Renal cortex interstitium (tissue), 11 donors: ENCODE measurements around the gene KDM5A. TPM values are rescaled to one million over a fixed set of nuclear protein-coding genes. Genes with fewer than 3 reads are reported as not detected.
"Not testable (repeated sequence)": the region's sequence is repeated elsewhere in the genome, so short reads cannot be mapped to it uniquely, and the experiment has no call there.

Experiments used
- DNase-seq, 11 donors: peaks; one replicate each; pipeline ENCODE4 v3.0.0-alpha.2; 2013; ENCODE audit warnings: low read depth in 9 of 11, low spot score in 4 of 11; ENCODE audit errors: extremely low read depth in 1 of 11
- polyA plus RNA-seq, 3 donors: library from polyadenylated mRNA; unstranded; fragments of 120-200 nt; gene quantifications; one replicate each; pipeline ENCODE4 v1.2.1, GENCODE V29; 2013; ENCODE audit not compliant: insufficient read length in 3 of 3

The KDM5A gene
- polyA plus RNA-seq, 3 donors, result 44.6 to 50.0 (median 45.4) TPM

DNA sequence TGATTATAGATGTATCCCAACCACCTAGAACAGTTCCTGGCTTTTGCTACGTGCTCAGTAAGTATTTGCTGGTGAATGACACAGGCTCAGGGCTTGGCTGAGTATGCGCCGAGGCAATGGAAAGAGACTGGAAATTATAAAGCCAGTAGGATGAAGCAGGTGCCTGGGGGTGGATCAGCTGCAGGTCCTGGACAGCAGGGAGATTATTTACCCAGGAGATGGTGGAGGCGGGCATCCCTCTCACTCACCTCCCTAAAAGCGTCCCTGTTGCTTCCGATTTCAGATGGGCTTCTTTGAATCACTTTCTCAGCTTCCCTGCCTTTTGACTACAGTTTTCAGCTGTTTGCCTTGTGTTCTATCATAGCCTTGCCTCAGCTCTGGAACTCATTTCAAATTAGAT lies 132.9 kb downstream of the KDM5A start:
- DNase-seq, result no peak

DNA sequence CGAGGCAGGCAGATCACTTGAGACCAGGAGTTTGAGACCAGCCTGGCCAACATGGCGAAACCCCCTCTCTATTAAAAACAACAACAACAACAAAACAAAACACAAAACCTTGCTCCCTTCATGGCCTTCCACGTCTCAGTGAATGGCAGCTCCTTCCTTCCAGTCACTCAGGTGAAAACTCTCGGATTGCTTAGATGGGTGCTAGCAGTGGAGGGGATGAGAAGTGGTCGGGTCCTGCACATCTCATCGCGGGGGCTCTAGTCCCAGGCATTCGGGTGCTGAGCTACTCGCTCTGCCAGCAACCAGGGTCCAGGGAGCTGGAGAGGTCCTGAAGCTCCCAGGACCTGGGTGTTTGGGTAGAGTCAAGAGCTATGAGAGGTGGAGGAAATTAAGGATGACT lies 134.2 kb downstream of the KDM5A start:
- no peak for DNase-seq

DNA sequence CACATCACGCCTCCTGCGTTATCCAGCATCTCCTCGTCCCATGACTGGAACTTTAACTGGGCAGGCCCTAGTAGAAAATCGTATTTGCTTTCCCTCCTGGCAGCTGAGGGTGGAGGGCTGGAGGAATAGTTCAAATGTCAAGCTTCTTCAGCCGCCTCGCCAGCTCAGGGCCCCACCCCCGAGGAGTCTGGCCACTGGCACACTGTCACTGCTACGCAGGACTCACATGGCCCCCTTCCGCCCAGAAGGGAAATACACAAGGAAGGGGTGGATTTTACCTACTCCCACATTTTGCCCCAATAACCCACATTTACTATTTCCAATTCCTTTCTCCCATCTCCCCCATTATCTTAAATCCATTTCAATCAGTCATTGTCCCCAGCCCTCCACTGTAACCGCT lies 135.1 kb downstream of the KDM5A start:
- DNase-seq, result no peak

DNA sequence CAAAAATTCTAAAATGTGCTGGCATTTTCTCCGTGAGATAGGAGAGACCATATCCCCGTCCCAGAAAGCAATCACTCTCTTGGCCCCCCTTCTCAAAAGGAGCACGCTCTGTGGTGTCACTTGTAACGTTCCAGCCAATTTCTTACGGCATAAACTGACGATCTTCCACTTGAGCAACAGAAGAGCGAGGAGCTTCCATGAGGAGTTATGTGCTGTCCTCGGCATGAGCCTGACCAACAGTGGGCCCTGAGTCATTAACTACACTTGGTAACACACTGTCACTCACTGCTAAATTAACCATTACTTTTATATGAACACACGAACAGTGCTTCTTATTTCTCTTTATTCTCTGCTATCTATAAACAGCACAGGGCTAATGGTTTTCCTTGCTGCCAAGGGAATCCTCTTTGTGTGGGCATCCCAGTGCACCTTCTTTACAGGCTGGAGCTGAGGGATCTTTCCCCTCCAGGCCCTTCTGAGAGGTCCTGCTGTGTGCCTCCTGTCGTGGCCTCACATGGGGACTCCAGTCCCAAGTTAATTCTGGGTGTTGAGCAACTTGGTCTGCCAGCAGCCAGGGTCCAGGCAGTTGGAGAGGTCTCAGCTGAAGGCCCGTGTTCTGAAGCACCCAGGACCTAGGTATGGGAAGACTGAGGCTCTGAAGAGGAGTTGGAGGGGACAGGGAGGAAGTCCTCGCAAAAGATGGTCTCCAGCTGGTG lies 135.8 kb downstream of the KDM5A start:
- DNase-seq, result no peak

DNA sequence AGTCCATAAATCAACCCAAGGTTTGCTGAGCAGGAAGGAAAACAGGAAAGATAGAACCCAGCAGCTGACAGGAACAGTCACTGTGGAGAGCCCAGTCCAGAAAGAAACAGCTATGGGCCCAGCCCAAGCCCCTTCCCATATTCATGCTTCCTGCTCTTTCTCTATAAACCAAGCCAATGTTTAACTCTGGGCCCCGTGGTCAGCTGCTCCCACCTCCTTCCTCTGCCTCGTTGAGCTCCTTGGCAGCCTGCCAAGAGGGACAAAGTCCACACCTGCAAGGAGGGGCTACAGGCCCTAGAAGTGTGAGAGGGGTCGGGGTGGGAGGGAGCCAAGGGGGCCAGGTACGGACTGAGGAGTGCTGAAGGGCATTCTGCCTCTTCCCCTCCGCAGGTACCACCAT lies 136.5 kb downstream of the KDM5A start:
- peak in 10 of 11 donors; percentile 46 to 90 (median 66) for DNase-seq

DNA sequence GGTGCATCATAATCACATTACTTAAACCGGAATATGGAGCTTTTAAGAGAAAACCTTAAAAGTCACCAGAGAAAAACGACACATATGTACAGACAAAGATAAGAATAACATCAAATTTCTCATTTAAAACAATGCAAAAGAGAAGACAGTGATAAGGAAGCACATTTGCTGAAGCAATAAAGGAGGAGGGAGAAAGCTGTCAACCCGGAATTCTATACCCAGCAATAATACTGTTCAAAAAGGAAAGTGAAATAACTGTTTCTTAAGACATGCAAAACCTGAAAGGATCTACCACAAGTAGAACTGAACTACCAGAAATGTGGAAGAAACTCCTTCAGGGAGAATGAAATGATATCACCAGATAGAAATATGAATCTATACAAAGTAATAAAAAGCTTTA lies 141.8 kb downstream of the KDM5A start:
- DNase-seq, result no peak

DNA sequence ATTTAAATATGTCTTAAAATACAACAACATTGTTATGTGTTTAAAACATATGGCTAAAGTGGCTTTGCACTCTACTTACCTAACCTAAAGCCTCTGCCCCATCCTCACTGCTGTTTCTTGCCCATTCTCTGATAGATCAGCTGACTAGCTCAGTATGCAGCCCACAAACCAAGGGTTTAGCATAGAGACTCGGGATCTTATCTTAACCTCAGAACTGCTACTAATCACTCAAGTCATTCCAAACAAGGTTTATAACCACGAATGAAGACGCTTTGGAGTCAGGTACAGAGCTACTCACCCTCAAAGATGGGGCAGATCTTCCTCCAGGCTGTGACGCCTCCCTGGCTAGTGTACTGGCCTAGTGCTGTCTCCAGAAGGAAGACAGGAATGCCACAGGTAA lies 145.7 kb downstream of the KDM5A start:
- no peak for DNase-seq

DNA sequence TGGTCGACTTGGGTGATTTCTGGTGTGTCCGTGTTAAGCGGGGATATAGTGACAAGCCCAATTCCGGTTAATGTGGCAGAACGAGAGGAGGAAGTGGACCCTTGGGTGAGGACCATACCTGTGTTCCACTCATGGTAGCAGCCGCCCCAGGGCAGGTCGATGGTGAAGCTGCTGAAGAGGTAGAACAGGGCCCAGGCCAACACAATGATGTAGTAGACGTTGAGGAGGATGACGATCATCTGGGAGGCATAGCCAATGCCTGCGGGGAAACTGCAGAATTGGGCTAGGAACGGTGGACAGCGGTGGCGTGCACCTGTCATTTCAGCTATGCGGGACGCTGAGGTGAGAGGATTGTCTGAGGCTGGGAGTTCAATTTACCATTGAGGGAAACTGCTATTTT lies 146.6 kb downstream of the KDM5A start:
- no peak for DNase-seq

DNA sequence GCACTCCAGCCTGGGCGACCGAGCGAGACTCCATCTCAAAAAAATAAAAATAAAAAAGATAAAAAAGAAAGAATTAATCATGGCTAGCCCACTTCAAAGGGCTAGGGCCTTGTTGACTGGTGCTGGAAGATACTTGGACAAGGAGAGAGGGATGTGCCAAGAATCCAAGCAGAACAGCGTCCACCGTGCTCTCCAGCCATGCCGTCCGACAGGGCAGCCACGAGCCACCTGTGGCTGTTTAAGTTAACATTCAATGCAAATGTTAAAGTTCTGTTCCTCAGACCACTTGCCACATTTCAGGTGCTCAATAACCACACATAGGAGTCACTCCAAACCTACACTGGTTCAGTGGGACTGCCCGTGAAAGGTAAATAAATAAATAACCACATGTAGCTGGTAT lies 147.9 kb downstream of the KDM5A start:
- DNase-seq, result no peak

DNA sequence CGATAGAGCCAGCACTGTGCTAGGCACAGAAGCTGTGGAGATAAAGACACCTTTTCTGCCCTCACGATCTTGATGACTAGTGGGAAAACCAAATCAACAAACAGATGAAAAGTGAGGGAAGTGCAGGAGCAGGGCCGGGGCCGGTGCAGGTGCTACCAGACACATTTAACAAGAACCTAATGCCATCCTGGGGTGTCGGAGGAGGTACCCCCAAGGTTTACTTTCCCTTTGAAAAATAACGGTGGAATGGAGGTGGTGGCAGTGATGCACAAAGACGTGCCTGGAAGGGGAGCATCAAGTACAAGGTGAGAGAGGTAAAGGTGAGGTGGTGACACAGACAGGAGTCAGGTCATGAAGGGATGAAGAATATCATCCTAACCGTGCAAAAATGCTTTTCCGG lies 148.6 kb downstream of the KDM5A start:
- no peak for DNase-seq

DNA sequence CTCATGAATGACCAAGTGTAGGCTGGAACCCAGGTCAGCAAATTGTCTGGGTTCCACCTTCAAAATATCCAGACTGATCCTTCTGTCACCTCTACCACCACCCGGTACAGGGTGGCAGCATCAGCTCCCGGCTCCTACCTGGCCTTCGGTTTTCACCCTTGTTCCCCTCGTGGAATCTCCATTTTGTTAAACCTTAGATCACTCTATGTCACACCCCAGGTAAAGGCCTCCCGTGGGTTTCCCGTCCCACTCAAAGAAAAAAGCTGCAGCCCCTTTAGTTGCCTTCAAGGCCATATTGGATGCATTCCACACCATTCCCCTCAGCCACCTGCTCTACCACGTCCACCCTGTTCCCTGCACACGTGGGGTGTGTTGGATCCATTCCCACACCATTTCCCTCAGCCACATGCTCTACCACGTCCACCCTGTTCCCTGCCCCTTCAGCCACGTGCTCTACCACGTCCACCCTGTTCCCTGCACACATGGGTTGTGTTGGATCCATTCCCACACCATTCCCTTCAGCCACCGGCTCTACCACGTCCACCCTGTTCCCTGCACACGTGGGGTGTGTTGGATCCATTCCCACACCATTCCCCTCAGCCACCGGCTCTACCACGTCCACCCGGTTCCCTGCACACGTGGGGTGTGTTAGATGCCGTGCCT lies 150.3 kb downstream of the KDM5A start:
- DNase-seq, result no peak

DNA sequence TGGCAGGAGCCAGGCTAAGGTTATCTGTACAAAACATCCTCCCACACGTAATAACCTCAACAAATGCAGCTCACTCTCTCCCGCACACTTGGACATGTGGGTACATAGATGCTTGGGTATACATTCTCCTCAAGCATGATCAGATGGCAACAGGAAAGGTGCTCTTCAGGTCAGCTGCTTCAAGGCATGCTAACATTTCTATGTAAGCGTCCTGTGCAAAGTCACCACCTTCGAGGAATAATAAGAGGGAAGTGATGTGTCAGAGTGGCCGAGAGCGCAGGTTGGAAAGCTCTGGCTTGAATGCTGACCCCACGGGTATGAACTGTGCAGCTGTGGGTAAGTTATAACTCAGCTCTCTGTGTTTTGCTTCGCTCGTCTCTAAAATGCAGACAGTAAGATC lies 151.0 kb downstream of the KDM5A start:
- DNase-seq, result no peak

DNA sequence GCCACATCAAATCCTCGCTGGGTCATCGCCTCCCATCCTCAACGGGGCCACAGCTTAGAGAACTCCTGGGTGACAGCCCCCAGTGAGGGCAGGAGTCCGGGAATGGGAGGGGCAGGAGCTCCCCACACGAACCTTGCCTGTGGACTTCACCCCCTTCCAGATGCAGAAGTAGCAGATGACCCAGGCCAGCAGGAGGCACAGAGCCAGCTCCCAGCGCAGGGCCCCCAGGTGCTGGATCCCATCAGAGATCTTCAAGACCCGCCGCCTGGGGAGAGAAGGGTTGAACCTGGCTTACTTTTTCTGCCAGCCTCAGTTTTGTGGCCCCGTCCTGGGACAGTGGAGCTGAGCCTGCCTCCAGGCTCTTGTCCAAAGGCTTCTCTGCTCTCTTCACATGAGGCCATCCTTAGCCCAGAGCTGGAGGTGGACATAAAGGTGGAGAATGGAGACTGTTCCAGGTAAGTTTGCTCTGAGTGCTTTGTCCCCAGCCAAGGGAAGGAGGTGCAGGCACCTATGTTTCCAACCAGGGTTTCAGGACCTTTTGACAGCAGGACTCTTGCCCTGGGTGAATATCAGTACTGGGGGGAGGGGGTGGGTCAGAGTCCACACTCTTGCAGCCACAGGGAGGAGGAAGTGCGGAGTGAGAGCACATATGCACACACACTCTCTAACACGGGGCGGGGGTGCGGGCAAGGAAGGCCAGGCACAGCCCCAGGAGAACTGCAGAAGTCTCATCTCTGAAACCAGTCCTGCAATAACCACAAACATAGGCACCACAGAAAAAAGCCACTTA lies 151.9 kb downstream of the KDM5A start:
- no peak for DNase-seq

DNA sequence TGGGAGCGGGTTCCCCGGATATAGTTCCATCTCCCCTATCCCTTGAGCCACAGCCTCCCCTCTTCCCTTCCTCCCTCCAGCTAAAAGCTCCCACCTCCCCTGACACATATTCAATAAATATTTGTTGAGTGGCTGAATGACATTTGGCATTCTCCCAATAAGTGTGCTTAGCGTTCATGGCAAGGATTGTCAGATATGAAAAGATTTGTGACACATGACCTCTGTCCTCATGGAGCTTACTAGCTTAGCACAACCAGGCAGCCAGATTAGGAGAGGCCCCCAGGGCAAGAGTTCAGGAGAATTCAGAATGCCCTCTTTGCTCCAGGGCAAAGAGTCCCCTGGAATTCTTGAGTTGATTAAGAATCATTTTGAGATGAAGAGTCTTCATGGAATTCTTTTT lies 152.7 kb downstream of the KDM5A start:
- no peak for DNase-seq

DNA sequence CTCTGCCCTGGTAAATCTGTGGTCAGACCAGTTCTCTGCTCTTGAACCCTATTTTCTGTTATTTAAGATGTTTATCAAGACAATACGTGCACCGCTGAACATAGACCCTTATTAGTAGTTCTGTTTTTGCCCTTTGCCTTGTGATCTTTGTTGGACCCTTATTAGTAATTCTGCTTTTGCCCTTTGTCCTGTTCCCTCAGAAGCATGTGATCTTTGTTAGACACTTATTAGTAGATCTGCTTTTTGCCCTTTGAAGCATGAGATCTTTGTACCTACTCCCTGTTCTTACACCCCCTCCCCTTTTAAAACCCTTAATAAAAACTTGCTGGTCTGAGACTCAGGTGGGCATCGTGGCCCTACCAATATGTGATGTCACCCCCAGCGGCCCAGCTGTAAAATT lies 153.2 kb downstream of the KDM5A start:
- DNase-seq, result not testable (repeated sequence)

DNA sequence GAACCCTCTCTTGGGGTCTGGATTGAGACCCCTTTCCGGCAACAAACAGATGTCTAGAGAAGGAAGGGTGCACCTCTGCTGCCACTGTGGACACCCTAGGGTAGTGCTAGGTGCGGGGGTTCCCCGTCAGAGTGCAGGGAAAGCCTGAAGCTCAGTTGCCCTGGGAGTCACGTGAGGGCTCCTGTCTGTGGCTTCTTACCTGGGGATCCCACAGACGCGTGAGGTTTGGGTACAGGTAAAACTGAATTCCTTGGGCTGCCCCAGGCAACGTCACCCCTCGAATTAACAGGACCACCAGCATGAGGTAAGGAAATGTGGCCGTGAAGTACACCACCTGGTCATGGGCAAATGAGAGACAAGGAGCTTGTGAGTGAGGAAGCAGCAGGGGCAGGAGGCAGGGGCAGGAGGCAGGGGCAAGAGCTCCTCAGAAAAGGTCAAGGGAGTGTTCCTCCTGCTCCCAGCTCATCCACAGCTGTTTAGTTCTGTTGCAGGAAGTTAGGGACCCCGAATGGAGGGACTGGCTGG lies 154.2 kb downstream of the KDM5A start:
- no peak for DNase-seq

DNA sequence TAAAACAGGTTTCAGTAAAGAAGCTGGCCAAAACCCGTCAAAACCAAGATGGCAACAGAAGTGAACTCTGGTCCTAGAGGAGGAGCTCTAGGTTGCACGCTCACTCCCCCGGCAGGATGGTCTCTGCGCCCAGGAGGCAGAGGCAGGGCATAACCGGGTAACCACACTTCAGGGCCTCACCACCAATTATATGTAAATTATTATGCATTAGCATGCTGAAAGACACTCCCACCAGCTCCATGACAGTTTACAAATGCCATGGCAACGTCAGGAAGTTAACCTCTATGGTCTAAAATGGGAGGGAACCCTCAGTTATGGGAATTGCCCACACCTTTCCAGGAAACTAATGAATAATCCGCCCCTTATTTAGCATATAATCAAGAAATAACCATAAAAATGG lies 155.1 kb downstream of the KDM5A start:
- DNase-seq, result no peak

DNA sequence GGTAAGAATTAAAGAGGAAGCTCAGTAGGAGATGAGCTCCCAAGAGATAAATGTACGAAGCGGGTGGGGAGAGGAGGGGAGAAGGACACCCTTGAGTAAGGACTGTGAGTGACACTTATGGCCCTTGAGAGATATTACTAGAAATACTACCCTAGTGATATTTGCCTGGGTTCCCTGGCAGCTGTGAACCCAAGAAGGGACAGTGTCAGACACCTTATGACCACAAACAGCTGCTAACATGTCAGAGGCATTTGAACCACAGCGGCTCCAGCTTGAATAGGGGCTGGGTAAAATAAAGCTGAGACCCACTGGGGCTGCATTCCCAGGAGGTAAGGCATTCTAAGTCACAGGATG lies 155.5 kb downstream of the KDM5A start:
- no peak for DNase-seq

DNA sequence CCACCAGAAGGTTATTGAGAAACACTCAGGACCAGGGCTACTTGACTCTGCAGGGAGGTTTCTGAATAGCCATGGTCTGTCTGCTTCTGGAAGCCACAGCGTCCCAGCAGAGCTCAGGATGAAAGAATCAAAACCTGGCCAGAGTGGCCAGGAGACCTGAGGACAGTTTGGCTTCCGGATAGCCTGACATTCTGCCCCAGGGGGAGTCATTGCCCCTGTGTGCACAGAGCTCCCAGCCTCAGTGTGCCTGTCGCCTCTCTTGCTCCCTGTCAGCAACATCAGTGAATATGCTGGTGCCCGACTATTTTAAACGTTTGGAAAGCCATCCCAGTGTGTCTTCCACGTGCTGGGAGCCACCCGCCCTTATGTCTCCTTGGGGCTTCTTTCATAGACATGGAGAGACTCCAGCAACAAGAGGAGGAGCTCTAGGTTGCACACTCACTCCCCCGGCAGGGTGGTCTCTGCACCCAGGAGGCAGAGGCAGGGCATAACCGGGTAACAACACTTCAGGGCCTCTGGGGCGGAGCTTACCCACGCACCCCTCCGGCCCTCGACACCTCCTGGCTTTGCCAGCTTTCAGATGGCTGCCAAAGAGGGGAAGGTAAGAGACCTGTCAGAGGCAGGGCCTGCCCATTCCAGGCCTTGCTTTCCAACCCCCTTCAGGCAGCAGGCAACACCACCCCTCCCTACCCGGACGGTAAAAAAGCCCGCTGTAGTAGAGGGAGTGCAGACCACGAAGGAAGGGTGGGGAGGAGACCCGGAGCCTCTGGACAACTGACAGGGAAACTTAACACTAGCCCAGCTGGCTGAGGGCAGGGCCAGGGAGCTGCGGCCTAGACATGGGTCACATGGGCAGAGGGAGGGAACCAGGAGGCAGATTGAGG lies 156.1 kb downstream of the KDM5A start:
- DNase-seq, result peak in 1 of 11 donors; percentile 44
